Neural cell (in vitro differentiated cells): ENCODE measurements around the gene OSBPL2. TPM values are rescaled to one million over a fixed set of nuclear protein-coding genes. Genes with fewer than 3 reads are reported as not detected.

Experiments
- H2AFZ ChIP-seq: fragments of 200-600, 300-800 bp; sonication (generic), shearing (Covaris generic); 2 replicates; pipeline ENCODE4 v1.6.0; 2014; ENCODE audit warnings: low read depth, mild to moderate bottlenecking, antibody characterized with exemption, low read length, moderate library complexity
- H3F3A ChIP-seq: fragments of 200-600 bp; shearing (Covaris generic); 2 replicates; pipeline ENCODE4 v1.6.1; 2016; ENCODE audit warnings: mild to moderate bottlenecking, moderate library complexity, mixed read lengths, antibody characterized with exemption, low read length; ENCODE audit not compliant: insufficient read depth, poor library complexity, severe bottlenecking
- H3K27ac ChIP-seq: fragments of 200-600, 300-800 bp; sonication (generic), shearing (Covaris generic); 2 replicates; pipeline ENCODE4 v1.5.1; 2014; ENCODE audit warnings: mild to moderate bottlenecking, low read length, moderate library complexity
- H3K27me3 ChIP-seq: fragments of 300-800, 200-600 bp; sonication (generic), shearing (Covaris generic); 2 replicates; pipeline ENCODE4 v1.6.0; 2014; ENCODE audit warnings: mild to moderate bottlenecking, low read depth, low read length, moderate library complexity; ENCODE audit not compliant: insufficient read depth
- H3K36me3 ChIP-seq: fragments of 300-800, 200-600 bp; sonication (generic), shearing (Covaris generic); 2 replicates; pipeline ENCODE4 v1.5.1; 2014; ENCODE audit warnings: mild to moderate bottlenecking, antibody characterized with exemption, low read length, moderate library complexity; ENCODE audit not compliant: insufficient read depth
- H3K4me2 ChIP-seq: fragments of 300-800, 200-600 bp; sonication (generic), shearing (Covaris generic); 2 replicates; pipeline ENCODE4 v1.6.0; 2014; ENCODE audit warnings: mild to moderate bottlenecking, low read length
- H3K4me3 ChIP-seq: fragments of 300-800, 200-600 bp; sonication (generic), shearing (Covaris generic); 2 replicates; pipeline ENCODE4 v1.5.1; 2014; ENCODE audit warnings: mild to moderate bottlenecking, low read length, moderate library complexity
- H3K79me2 ChIP-seq: fragments of 200-600 bp; shearing (Covaris generic); replicated peaks from 2 replicates; pipeline ENCODE4 v1.6.0; 2014; ENCODE audit warnings: mild to moderate bottlenecking, low read length, moderate library complexity; ENCODE audit not compliant: insufficient read depth
- H3K9ac ChIP-seq: fragments of 300-800, 200-600 bp; sonication (generic), shearing (Covaris generic); 2 replicates; pipeline ENCODE4 v1.6.1; 2016; ENCODE audit warnings: mild to moderate bottlenecking, low read length, mixed read lengths
- H3K9me2 ChIP-seq: fragments of 200-600 bp; shearing (Covaris generic); 2 replicates; pipeline ENCODE4 v1.6.1; 2016; ENCODE audit warnings: mild to moderate bottlenecking, low read length, mixed read lengths; ENCODE audit not compliant: insufficient read depth
- H3K9me3 ChIP-seq: fragments of 200-600, 300-800 bp; sonication (generic), shearing (Covaris generic); 2 replicates; pipeline ENCODE4 v1.6.1; 2016; ENCODE audit warnings: mild to moderate bottlenecking, mixed run types, low read length, moderate library complexity, mixed read lengths
- H4K20me1 ChIP-seq: fragments of 200-600 bp; shearing (Covaris generic); 2 replicates; pipeline ENCODE4 v1.6.1; 2016; ENCODE audit warnings: mild to moderate bottlenecking, mixed run types; ENCODE audit not compliant: insufficient read depth
- EP300 ChIP-seq: fragments of 450-650 bp; conservative IDR thresholded peaks from 2 replicates; pipeline ENCODE4 v1.6.1; 2014; ENCODE audit warnings: antibody characterized with exemption, mild to moderate bottlenecking, moderate library complexity; ENCODE audit not compliant: poor library complexity, severe bottlenecking
- EZH2 ChIP-seq: fragments of 200-600, 300-800 bp; shearing (Covaris generic), sonication (generic); IDR thresholded peaks from 2 replicates; pipeline ENCODE4 v1.6.1; 2014; ENCODE audit warnings: antibody characterized with exemption, low read length, borderline replicate concordance, mild to moderate bottlenecking; ENCODE audit not compliant: insufficient read depth, poor library complexity, severe bottlenecking
- MXI1 ChIP-seq: fragments of 450-650 bp; conservative IDR thresholded peaks from 2 replicates; pipeline ENCODE4 v1.6.1; 2014; ENCODE audit warnings: antibody characterized with exemption, mild to moderate bottlenecking; ENCODE audit not compliant: poor library complexity, severe bottlenecking
- POLR2AphosphoS5 ChIP-seq: IDR thresholded peaks from 2 replicates; pipeline ENCODE4 v1.6.1; 2012
- RAD21 ChIP-seq: fragments of 450-650 bp; conservative IDR thresholded peaks from 2 replicates; pipeline ENCODE4 v1.6.1; 2014; ENCODE audit warnings: antibody characterized with exemption, mild to moderate bottlenecking, moderate library complexity
- TAF1 ChIP-seq: IDR thresholded peaks from 2 replicates; pipeline ENCODE4 v1.6.1; 2012; ENCODE audit warnings: low read depth
- polyA plus RNA-seq: library from polyadenylated mRNA; depleted of rRNA; stranded (reverse); fragments of >200 nt; gene quantifications from 2 replicates; pipeline ENCODE4 v1.2.3, GENCODE V29; 2014
- TF ChIP-seq, protein P1 (sequence below): fragments of 450-650 bp; IDR thresholded peaks from 2 replicates; pipeline ENCODE4 v1.5.1; 2014; ENCODE audit warnings: antibody characterized with exemption, mild to moderate bottlenecking, moderate library complexity; ENCODE audit not compliant: poor library complexity, severe bottlenecking
- TF ChIP-seq, protein P2 (sequence below): IDR thresholded peaks from 2 replicates; pipeline ENCODE4 v1.6.1; 2012; ENCODE audit warnings: borderline replicate concordance

Gene OSBPL2
- polyA plus RNA-seq, 1 donor from 2014 or later = 41.5 TPM

DNA sequence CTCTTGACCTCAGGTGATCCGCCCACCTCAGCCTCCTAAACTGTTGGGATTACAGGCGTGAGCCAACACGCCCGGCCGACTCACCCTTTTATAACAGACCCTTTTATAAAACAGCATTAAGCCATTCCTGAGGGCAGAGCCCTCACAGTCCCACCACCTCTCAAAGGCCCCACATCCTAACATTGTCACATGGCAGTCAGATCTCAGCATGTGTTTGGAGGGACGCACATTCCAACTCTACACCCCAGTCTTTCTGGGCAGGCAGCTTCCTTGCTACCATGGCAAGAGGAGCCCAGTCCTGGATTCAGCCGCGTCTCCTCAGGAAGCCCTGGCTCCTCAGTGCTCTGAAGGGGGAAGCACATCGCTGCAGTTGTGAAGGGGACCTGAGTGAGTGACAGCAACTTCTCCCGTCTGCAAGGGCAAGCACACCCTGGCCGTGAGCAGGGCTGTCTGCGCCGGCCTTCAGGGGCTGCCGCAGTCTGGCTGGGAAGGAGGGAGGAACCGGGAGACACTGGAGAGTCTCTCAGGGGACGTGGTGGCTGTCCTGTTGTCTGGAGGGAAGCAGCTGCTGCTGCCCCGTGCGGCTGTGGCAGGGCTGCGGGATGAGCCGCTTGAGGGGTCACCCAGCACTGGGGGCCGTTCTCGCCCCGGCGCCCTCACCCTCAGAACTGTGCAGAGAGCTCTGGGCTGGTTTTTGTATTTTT lies 15.9 kb downstream of the OSBPL2 start:
- Histone ChIP-seq H3K4me3 (no peak overlapping the region), H4K20me1 (no peaks in the 10 kb centered on the region)

GRCh38 chr20:62255976-62256375 lies 17.7 kb downstream of the OSBPL2 start:
- H2AFZ ChIP-seq = no peak overlapping the region
- H3K4me3 ChIP-seq = no peak overlapping the region
- no peaks in the 10 kb centered on the region for H3K9me2 ChIP-seq
- H3K9me3 ChIP-seq = no peaks in the 10 kb centered on the region
- H3K27me3 ChIP-seq = no peaks in the 10 kb centered on the region
- H3K79me2 ChIP-seq = peaks cover 9% of the 10 kb centered on the region
- H4K20me1 ChIP-seq = no peaks in the 10 kb centered on the region
- no peaks in the 10 kb centered on the region for H3K36me3 ChIP-seq
- no peak overlapping the region for H3K27ac ChIP-seq
- H3F3A ChIP-seq = no peaks in the 10 kb centered on the region
- TF ChIP-seq, protein P1, sequence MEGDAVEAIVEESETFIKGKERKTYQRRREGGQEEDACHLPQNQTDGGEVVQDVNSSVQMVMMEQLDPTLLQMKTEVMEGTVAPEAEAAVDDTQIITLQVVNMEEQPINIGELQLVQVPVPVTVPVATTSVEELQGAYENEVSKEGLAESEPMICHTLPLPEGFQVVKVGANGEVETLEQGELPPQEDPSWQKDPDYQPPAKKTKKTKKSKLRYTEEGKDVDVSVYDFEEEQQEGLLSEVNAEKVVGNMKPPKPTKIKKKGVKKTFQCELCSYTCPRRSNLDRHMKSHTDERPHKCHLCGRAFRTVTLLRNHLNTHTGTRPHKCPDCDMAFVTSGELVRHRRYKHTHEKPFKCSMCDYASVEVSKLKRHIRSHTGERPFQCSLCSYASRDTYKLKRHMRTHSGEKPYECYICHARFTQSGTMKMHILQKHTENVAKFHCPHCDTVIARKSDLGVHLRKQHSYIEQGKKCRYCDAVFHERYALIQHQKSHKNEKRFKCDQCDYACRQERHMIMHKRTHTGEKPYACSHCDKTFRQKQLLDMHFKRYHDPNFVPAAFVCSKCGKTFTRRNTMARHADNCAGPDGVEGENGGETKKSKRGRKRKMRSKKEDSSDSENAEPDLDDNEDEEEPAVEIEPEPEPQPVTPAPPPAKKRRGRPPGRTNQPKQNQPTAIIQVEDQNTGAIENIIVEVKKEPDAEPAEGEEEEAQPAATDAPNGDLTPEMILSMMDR = no peak
- no peak for TF ChIP-seq TAF1
- no peak for TF ChIP-seq EP300
- TF ChIP-seq MXI1 = no peak
- TF ChIP-seq EZH2 = no peak
- TF ChIP-seq, protein P2, sequence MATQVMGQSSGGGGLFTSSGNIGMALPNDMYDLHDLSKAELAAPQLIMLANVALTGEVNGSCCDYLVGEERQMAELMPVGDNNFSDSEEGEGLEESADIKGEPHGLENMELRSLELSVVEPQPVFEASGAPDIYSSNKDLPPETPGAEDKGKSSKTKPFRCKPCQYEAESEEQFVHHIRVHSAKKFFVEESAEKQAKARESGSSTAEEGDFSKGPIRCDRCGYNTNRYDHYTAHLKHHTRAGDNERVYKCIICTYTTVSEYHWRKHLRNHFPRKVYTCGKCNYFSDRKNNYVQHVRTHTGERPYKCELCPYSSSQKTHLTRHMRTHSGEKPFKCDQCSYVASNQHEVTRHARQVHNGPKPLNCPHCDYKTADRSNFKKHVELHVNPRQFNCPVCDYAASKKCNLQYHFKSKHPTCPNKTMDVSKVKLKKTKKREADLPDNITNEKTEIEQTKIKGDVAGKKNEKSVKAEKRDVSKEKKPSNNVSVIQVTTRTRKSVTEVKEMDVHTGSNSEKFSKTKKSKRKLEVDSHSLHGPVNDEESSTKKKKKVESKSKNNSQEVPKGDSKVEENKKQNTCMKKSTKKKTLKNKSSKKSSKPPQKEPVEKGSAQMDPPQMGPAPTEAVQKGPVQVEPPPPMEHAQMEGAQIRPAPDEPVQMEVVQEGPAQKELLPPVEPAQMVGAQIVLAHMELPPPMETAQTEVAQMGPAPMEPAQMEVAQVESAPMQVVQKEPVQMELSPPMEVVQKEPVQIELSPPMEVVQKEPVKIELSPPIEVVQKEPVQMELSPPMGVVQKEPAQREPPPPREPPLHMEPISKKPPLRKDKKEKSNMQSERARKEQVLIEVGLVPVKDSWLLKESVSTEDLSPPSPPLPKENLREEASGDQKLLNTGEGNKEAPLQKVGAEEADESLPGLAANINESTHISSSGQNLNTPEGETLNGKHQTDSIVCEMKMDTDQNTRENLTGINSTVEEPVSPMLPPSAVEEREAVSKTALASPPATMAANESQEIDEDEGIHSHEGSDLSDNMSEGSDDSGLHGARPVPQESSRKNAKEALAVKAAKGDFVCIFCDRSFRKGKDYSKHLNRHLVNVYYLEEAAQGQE = no peak
- TF ChIP-seq RAD21 = no peak
- no peak overlapping the region for H3K9ac ChIP-seq
- no peak overlapping the region for H3K4me2 ChIP-seq

More for the DNA sequence above, 15.9 kb downstream of the OSBPL2 start:
- TF ChIP-seq, protein P2 = no peak
- TF ChIP-seq RAD21 = no peak
- TF ChIP-seq EZH2 = no peak
- TF ChIP-seq POLR2AphosphoS5 = no peak
- TF ChIP-seq MXI1 = no peak
- no peak for TF ChIP-seq TAF1
- TF ChIP-seq, protein P1 = no peak
- Histone ChIP-seq H3K9ac (no peak overlapping the region), H3F3A (no peaks in the 10 kb centered on the region), H3K9me2 (no peaks in the 10 kb centered on the region), H3K27me3 (no peaks in the 10 kb centered on the region), H3K4me2 (no peak overlapping the region), H3K9me3 (no peaks in the 10 kb centered on the region), H3K36me3 (no peaks in the 10 kb centered on the region), H3K27ac (no peak overlapping the region), H3K79me2 (peaks cover 16% of the 10 kb centered on the region), H2AFZ (no peak overlapping the region)
